NCI-H2227 (cell line): ENCODE measurements around the gene NOL4L.
A peak's percentile ranks its signal among the peaks of the same experiment; 100 is the strongest.

Experiments
- DNase-seq: peaks from one replicate; lab custom pipeline; 2025; ENCODE audit not compliant: unreplicated experiment; lab: John Stamatoyannopoulos, UW

Gene NOL4L

GRCh38 chr20:32461836-32462600 is 123.1 kb downstream of the NOL4L start:
- DNase-seq, result no peak

GRCh38 chr20:32460683-32461320 is 124.3 kb downstream of the NOL4L start:
- no peak for DNase-seq

GRCh38 chr20:32460231-32460630 is 124.9 kb downstream of the NOL4L start:
- no peak for DNase-seq

GRCh38 chr20:32458837-32459220 is 126.3 kb downstream of the NOL4L start:
- no peak for DNase-seq

- no peak for DNase-seq
Observed at GRCh38 chr20:32458061-32458836, 126.9 kb downstream of the NOL4L start.

GRCh38 chr20:32457479-32457986 is 127.6 kb downstream of the NOL4L start:
- DNase-seq, result peak; percentile 93

GRCh38 chr20:32456869-32457478 is 128.2 kb downstream of the NOL4L start:
- peak; percentile 80 for DNase-seq

- no peak for DNase-seq
Observed at GRCh38 chr20:32455901-32456701, 129.0 kb downstream of the NOL4L start.

GRCh38 chr20:32455171-32455900 is 129.8 kb downstream of the NOL4L start:
- DNase-seq, result no peak

GRCh38 chr20:32454164-32455145 is 130.7 kb downstream of the NOL4L start:
- no peak for DNase-seq

GRCh38 chr20:32453467-32454163 is 131.5 kb downstream of the NOL4L start:
- DNase-seq, result no peak

- DNase-seq, result no peak
Observed at GRCh38 chr20:32452776-32453466, 132.2 kb downstream of the NOL4L start.

GRCh38 chr20:32451682-32452461 is 133.3 kb downstream of the NOL4L start:
- DNase-seq, result no peak

- DNase-seq, result no peak
Observed at GRCh38 chr20:32451340-32451681, 133.8 kb downstream of the NOL4L start.

- DNase-seq, result no peak
Observed at GRCh38 chr20:32450484-32451061, 134.6 kb downstream of the NOL4L start.

GRCh38 chr20:32449890-32450401 is 135.2 kb downstream of the NOL4L start:
- DNase-seq, result no peak
